Stimulated activated CD4-positive, alpha-beta T cell treated with anti-CD3 and anti-CD28 coated beads, Interleukin-4, amount 100 ng/mL, for 24 hours (primary cell): ENCODE results near the gene COG8.
"Not testable (repeated sequence)": the region's sequence is repeated elsewhere in the genome, so short reads cannot be mapped to it uniquely, and the experiment has no call there.

Experiments used
- DNase-seq: peaks from one replicate; pipeline ENCODE4 v3.0.0-alpha.2; 2020

COG8 gene

DNA sequence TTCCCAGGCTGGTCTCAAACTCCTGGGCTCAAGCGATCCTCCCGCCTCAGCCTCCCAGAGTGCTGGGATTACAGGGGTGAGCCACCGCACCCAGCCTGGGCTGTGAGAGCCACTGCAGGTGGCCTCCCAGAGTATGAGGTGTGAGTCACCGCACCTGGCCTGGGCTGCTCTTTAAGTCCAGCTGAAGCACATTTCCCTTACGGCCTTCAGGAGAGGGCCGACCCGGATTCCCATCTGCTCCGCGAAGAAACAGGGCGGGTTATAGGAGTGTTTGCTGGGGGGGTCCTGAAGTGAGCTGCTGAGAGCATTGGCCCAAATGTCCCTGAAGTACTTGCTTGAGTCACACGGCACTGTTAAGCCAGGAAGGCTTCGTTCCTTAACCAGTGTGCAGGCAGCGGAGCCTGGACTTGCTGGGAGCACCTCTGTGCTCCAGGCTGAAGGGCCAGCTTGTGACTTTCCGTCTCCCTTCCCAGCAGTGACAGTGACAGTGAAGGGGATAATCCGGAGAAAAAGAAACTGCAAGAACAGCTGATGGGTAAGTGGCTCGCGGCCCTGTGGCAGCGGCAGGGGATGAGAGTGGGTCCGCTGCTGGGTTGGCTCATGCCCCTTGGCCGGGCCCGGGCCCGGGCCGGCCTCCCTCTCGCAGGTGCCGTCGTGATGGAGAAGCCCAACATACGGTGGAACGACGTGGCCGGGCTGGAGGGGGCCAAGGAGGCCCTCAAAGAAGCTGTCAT, 21.0 kb downstream of the COG8 start:
- DNase-seq = no peak

DNA sequence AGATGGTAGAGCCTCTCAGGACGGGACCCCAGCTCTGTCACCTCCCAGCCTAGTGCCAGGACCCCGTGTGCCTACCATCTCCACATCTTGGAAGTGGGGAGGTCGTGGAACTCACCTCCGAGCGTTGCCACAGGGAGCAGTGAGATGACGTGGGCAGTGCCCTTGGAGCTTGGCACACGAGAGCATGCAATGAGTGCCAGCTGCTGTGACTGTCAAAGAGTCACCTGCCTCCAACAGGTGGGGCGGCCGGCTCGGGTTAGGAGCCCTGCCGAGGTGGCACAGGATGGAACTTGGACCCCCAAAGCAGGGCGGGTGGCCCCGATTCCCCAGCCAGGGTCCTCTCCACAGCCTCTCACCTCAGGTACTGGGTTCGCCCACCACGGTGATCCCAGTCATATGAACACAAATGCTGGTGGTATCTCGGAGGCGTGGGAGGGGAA, 22.7 kb downstream of the COG8 start:
- DNase-seq = no peak

DNA sequence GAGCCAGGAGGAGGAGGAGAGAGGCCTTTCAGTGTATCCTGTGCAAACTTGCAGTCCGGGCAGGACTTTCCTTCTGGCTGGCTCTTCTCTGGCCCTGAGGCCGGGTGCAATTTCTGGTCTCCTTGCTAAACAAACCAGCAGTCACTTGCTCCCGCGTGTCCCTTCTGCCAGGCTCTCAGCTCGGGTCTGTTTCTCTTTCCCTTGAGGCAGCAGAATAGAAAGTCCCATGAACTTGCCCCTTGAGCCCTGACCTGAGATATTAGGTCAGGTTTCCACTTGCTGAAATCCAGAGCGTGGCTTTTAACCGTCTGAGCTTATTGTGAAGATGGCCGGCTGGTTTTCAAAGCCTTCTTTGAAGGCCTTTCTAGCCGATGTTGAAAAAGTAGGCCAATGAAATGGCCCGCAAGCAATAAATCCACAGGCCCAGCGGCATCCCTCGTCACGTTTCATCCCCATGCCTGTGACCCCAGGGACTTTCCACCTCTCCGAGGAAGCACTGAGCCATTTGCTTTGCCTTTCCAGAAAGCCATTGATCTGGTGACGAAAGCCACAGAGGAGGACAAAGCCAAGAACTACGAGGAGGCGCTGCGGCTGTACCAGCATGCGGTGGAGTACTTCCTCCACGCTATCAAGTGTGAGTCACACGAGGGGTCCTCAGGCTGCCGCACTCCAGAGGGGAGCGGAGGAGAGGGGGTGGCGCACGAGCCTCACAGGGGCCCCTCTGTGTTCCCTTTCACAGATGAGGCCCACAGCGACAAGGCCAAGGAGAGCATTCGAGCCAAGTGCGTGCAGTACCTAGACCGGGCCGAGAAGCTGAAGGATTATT, 23.7 kb downstream of the COG8 start:
- DNase-seq = no peak

DNA sequence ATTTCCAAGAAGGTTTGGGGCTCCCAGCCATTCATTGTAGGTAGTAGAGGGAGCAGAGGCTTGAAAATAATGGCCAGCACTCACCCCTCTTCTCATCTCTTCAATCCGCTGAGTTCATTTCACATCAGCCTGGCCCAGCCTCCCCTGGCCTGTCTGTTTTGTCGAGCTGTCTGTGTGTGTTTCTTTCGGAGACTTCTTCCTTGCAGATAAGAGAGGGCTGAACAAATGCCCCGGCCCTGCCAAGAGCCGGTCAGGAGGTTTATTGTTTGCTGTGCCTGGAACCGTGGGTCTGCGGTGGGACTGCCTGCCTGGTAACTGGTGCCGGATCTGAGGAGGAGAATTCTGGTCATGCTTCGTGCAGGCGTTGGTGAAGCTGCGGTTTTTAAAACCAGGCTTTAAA, 24.8 kb downstream of the COG8 start:
- no peak for DNase-seq

DNA sequence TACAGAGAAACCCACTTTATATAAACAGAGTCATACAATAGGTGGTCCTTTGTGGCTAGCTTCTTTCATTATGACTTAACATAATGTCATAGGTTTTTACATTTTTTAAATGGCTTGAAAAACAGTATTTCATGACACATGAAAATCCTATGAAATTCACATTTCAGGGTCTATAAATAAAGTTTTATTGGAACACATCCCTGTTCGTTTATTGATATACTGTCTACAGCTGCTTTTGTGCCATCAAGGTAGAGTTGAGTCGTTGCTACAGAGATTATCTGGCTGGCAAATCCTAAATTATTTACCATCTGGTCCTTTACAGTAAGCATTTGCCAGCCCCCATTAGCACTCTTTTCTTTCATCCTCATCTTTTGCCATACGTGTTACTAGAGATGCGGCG, 25.9 kb downstream of the COG8 start:
- no peak for DNase-seq

DNA sequence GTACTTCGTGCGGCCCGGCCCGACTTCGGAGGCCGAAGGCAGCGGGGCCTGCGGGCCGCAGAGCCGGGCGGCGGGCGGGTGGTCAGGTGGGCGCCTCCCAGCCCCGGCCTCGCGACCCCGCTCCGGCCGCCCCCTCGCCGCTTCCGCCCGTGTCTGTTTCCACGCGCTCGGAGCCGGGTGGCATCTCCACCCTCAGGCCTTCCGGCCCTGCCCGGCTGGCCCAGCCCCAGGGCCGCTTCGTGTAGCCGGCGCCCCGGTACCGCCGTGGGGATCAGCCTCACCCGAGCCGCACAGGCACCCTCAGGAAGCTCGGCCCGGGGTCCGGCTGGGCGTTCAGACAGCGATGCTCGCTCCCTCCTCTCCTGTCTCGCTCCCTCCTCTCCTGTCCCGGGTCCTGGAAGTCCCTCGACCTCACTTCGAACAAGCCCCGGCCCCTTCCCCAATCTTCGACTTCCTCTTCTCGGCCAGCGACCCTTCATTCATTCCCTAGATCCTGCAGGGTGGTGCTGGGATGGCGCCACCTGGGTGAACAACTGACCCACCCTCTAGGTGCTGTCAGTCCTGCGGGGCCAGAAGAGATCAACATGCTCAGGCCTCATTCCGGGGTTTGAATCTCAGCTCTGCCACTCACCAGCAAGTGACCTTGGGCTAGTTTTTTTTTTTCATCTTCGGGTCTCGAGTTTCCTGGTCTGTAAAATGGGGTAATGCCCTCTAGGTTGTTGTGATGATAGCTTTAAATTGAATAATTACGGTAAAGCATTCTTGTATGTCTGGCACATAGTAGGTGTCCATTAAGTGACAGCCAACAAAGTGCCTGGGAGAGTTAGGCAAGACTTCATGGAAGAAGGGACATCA, 27.6 kb downstream of the COG8 start:
- peak; percentile 29 for DNase-seq

DNA sequence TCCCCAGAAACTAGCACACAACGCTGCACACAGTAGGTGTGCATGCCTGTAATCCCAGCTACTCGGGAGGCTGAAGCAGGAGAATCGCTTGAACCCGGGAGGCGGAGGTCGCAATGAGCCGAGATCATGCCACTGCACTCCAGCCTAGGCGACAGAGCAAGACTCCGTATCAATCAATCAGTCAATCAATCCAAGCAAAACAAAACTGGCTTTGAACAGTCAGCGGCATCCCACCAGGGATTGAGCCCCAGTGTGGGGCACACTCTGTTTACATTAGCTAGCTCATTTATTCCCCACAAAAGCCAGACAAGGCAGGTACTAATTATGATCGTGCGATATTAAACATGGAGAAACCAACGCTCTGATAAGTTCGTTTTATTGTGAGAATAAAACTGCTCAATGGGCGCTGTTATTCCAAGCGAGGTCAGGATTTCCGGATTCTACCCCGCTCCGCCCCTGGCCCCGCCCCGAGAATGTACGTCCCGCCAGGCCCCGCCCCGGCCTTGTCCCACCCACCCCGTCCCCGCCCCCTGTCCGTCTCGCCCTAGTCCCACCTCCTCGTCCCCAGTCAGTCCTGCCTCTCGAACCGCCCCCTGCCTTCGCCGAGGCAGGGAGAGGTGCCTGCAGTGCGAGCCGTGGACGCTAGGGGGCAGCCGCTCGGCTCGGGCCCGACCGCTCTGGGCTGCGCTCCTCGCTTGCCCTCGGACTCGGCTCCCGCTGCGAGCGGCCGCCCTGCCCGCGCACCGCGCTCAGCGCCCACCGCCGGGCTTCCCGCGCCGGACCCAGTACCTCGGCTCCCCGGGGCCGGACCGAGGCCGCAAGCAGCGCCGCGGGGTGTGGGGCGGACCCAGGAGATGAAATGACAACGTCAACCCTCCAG, 28.5 kb downstream of the COG8 start, which contains the start of gene VPS4A:
TSS of gene VPS4A (plus strand) at position 698 of the 880 bp plus-strand sequence. CDS start at position 860, 162 bp downstream.
- peak; percentile 97 for DNase-seq

DNA sequence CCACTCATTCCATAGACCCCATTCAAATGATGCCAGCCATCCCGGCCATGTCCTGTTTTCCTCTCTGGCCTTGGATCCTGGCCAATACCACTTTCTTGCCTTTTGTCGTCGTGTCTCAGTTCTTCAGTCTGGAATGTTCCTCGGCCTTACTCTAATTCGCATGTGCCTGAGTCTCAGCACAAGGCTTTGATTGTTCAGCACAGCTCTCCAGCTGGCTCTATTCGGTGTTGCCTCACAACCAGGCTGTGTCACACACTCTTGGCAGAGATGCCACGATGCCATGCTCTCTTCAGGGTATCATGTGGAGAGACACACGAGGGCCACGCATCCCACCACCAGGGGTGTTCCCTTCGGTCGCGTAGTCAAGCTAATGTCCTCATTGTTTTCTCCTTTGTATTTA, 30.0 kb downstream of the COG8 start:
- DNase-seq = no peak

DNA sequence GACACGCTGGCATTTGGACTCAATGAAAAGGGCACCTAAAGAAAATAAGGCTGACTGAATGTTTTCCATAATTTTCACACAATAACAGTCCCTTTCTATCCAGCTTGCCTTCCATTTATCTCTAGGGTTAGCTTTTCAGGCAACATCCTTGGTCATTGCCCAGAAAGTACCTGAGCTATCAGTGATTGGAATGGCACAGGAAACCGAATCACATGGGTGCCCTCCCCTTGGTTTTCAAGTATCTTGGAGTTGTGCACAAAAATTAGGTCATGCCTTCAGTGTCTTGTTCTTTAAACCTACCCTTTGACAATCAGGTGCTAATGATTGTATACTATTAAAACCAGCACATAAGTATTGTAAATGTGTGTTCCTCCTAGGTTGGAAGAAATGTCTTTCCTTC, 31.5 kb downstream of the COG8 start:
- DNase-seq = no peak

DNA sequence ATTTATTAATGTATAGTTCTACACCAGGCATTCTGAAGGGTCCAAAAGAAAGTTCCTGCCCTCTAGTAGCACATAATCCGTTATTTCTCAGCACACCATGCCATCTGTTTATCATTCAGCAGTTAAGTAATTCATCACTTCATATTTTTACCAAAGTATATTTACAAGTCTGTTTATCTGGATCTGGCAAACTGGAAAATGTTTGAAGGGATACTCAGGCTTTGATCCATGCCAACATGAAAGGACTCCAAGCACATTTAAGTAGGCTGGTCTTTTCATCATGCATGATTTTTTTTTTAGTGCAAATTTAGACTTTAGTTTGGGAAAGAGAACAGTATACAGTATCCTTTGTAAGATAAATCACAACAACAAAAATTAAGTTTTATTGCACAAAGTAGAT, 32.3 kb downstream of the COG8 start:
- DNase-seq = no peak

DNA sequence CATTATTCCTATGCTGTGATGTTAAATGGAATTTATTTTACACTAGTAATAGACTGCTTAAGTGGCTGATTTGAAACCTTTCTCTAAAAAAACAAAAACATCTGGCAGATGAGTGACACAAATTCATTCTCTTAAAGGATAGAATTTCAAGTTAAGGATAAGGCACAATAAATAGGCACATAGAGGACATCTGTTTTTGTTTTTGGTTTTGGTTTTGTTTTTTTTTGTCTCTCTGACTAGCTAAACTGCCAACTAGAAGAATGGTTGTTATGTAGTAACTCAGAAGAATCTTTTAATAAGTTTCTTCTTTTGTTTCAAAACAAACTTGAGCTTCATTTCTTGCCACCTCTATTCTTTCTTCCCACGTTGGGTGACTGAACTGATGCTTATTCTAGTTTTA, 33.3 kb downstream of the COG8 start:
- no peak for DNase-seq

DNA sequence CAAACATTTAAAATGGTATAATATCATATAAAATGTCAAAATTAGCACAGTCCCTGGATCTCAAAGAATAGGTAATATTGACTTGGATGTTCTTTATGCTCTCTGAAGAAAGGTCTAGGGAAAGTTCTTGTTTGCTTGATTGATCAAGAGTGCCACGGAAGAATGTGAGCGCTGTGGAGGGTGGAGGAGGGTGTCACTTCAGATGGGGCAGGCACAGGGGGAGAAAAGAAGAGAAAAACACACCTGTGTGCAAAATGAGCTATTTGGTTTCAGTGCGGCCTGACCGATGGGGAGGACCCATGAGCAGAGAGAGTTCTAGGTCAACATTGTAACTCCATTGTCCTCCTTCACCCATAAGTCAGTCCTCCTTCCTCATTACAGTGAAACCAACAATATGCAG, 37.1 kb downstream of the COG8 start:
- DNase-seq = no peak

DNA sequence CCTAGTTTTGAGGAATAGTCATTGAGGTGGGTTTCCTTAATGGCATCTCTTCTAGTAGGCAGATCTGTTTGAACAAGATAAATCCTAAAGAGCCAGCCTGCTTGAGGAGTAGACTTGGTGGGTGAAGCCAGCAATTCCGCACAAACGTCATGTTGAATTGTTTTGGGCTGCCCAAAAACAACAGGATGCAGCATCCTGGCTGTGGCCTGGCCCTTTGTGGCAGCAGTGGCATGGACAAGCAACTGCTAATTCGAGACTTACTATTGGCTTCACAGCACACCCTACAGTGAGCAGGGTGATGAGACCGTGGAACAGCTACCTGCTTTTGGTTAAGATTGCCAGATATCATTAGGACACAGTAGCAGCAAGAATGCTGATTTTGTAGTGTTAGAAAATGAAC, 37.5 kb downstream of the COG8 start:
- no peak for DNase-seq

DNA sequence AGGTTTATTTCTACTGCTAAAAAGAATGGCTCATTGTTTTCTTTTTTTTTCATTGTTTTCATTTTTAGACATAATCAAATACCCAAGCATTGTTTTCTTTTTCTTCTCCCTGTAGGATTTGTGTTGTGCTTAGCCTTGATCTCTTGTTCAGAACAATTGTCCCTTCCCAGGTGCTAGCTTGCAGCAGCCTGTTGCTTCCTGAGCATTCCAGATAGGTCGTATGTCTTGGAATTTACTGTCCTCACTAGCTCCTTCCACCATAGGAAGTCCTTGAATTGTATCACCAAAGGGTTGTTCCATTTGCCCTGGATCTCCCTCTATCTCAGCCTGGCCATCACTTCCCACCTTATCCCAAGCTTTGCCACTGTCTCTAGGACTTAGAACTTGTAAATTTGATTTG, 38.2 kb downstream of the COG8 start:
- no peak for DNase-seq

DNA sequence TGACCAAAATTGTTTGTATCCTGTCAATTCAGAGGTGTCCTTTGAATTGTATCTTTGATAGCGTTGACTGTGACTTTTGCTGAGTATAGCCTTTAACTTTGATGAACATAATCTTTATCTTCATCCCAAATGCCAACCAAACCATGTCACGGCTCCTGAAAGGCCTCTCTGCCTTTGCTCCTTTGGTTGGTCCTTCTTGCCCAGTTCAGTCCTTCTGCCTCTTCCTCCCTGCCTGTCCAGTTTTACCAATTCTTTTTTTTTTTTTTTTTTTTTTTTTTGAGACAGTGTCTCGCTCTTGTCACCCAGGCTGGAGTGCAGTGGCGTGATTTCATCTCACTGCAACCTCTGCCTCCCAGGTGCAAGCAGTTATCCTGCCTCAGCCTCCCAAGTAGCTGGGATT, 41.1 kb downstream of the COG8 start:
- DNase-seq = no peak

DNA sequence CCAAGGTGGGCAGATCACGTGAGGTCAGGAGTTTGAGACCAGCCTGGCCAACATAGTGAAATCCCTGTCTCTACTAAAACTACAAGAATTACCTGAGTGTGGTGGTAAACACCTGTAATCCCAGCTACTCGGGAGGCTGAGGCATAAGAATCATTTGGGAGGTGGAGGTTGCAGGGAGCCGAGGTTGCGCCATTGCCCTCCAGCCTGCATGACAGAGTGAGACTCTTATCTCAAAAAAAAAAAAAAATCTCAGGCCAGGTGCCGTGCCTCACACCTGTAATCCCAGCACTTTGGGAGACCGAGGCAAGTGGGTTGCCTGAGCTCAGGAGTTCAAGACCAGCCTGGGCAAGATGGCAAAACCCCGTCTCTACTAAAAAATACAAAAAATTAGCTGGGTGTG, 42.6 kb downstream of the COG8 start:
- not testable (repeated sequence) for DNase-seq

DNA sequence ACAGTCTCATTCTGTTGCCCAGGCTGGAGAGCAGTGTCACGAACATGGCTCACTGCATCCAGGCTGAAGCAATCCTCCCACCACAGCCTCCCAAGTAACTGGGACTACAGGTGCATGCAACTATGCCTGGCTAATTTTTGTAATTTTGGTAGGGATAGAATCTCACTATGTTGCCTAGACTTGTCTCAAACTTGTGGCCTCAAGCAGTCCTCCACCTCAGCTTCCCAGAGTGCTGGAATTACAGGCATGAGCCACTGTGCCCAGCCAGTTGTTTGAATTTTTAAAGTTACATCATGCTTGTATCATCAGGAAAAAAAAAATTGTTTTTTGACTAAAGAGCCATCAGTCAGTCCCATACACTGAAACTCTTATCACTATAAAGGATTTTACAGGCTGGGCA, 45.3 kb downstream of the COG8 start:
- no peak for DNase-seq

DNA sequence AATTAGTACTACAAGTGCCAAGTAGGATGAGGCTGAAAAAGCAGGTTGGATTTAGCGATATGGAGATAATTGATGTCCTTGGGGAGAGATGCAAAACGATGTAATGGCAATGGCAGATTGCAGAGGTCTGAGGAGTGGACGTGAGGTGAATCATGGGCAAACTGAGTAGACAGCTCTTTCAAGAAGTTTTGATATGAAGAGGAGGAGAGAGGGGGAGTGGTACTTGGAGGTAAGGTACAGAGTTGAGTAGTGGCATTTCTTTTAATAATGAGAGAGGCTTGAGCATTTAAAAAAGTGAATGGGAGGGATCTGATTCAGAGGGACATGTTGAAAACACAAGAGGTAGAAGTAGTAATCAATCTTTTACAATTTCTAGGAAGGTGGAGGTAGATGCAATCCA, 46.0 kb downstream of the COG8 start:
- DNase-seq = no peak

DNA sequence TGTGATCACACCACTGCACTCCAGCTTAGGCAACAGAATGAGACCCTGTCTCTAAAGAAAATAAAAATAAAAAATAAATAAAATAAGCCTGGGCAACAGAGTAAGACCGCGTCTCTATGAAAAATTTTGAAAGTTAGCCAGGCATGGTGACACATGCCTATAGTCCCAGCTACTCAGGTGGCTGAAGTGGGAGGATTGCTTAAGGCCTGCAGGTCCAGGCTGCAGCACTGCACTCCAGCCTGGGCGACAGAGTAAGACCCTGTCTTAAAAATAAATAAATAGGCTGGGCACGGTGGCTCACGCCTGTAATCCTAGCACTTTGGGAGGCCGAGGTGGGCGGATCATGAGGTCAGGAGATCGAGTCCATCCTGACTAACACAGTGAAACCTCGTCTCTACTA, 47.7 kb downstream of the COG8 start:
- not testable (repeated sequence) for DNase-seq

DNA sequence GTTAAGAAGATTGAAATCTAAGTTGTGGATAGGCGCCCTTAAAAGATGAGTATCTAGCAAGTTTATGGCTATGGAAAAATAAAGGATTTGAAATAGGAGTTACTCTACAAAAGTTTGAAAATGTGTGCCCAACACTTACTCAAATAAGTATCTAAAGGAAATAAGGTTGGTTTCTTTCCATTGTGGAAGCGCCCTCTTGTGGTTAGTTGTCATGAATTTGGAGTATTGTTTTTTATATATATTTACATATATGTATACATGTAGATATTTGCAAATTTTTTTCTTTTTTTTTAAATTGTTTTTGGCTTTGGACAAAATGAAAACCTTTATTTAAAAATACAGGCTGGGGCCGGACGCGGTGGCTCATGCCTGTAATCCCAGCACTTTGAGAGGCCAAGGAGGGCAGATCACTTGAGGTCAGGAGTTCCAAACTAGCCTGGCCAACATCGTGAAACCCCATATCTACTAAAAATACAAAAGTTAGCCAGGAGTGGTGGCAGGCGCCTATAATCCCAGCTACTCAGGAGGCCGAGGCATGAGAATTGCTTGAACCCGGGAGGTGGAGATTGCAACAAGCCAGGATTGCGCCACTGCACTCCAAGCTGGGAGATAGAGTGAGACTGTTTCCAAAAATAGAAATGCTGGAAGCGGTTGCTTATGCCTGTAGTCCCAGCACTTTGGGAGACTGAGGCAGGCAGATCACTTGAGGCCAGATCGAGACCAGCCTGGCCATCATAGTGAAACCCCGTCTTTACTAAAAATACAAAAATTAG, 52.2 kb downstream of the COG8 start:
- DNase-seq = peak; percentile 61

DNA sequence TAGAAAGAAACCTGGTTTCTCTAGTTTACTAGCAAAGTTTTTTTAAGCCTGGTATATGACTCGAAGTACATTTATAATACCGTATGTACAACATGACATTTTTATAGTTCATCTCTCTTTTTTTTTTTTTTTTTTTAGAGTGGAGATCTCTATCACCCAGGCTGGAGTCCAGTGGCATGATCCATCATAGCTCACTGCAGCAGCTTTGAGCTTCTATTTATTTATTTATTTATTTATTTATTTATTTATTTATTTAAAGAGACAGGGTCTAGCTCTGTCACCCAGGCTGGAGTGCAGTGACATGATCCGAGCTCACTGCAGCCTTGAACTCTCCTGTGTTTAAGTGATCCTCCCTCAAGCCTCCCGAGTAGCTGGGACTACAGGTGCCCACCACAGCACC, 54.1 kb downstream of the COG8 start:
- DNase-seq = no peak

DNA sequence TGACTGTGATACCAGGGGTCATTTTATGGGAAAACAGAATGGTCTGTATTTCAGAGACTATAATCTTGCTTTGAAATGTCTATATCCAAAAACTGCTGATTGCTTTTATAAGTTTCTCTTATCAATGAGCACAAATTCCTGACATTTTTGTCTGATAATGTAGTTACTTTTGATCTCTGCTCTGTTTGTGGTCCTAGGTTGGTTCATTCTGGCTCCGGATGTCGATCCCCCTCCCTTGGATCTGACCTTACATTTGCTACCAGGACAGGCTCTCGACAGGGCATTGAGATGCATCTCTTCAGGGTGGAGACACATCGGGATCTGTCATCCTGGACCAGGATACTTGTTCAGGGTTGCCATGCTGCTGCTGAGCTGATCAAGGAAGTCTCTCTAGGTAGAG, 55.5 kb downstream of the COG8 start:
- DNase-seq = no peak
